Suprapubic skin (tissue), 3 donors: Measurements from ENCODE around the gene NUP210L.

Source experiments
- POLR2A ChIP-seq, 2 donors: fragments of 450-650 bp; IDR thresholded peaks; one replicate each; pipeline ENCODE4 v1.6.1; 2017; ENCODE audit warnings: antibody characterized with exemption in 2 of 2, mild to moderate bottlenecking in 2 of 2, moderate library complexity in 2 of 2
- TF ChIP-seq, protein P1 (sequence below), 2 donors: fragments of 200-600 bp in 1 of 2; fragments of 450-650 bp in 1 of 2; sonication (generic) in 1 of 2; IDR thresholded peaks; one replicate each; pipeline ENCODE4 v1.5.1; 2016 to 2019; ENCODE audit warnings: antibody characterized with exemption in 2 of 2, mild to moderate bottlenecking in 1 of 2, moderate library complexity in 1 of 2

DNA sequence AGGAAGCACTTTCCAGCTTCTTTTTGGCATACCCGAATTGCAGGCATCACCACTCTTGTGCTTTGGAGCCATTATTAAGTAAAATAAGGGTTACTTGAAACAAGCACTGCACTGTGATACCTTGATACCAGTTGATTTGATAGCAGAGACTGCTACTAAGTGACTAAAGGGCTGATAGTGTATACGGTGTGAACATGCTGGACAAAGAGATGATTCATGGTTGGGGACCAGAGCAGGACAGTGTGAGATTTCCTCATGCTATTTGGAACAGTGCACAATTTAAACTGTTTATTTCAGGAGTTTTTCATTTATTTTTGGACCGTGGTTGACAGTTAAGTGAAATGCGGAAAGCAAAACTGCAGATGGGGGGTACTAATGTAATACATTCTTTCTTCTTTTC is 154.5 kb downstream of the NUP210L start:
- TF ChIP-seq, protein P1, sequence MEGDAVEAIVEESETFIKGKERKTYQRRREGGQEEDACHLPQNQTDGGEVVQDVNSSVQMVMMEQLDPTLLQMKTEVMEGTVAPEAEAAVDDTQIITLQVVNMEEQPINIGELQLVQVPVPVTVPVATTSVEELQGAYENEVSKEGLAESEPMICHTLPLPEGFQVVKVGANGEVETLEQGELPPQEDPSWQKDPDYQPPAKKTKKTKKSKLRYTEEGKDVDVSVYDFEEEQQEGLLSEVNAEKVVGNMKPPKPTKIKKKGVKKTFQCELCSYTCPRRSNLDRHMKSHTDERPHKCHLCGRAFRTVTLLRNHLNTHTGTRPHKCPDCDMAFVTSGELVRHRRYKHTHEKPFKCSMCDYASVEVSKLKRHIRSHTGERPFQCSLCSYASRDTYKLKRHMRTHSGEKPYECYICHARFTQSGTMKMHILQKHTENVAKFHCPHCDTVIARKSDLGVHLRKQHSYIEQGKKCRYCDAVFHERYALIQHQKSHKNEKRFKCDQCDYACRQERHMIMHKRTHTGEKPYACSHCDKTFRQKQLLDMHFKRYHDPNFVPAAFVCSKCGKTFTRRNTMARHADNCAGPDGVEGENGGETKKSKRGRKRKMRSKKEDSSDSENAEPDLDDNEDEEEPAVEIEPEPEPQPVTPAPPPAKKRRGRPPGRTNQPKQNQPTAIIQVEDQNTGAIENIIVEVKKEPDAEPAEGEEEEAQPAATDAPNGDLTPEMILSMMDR (IDR thresholded peaks at IDR 0.05), result no peak
- TF ChIP-seq POLR2A (IDR thresholded peaks at IDR 0.05), result no peak
